H1 (cell line): ENCODE data around the gene S100A10.

Experiments
- CHD7 ChIP-seq: fragments of 300-600 bp; sonication (generic); IDR thresholded peaks from 2 replicates; pipeline ENCODE4 v1.7.1; 2012; ENCODE audit warnings: low read length, moderate library complexity, mild to moderate bottlenecking, inconsistent platforms; ENCODE audit not compliant: insufficient replicate concordance
- CTCF ChIP-seq, 3 experiments: IDR thresholded peaks; 1 replicate in 2 of 3; 2 replicates in 1 of 3; pipeline versions ENCODE4 v1.5.1 to v1.6.1; 2011; ENCODE audit warnings: low read length in 3 of 3, mild to moderate bottlenecking in 3 of 3, inconsistent platforms in 2 of 3, low read depth in 1 of 3, moderate library complexity in 1 of 3; ENCODE audit not compliant: insufficient read depth in 1 of 3; ENCODE audit errors: control extremely low read depth in 1 of 3
- EZH2 ChIP-seq: fragments of 200-600 bp; sonication (generic); IDR thresholded peaks from 2 replicates; pipeline ENCODE4 v1.7.1; 2012; ENCODE audit warnings: low read depth, mild to moderate bottlenecking, moderate library complexity, low read length, inconsistent platforms; ENCODE audit not compliant: severe bottlenecking
- HDAC2 ChIP-seq, 2 experiments: fragments of 300-600 bp in 1 of 2; sonication (generic) in 1 of 2; IDR thresholded peaks; 2 replicates each; pipeline ENCODE4 v1.6.1; 2011 to 2012; ENCODE audit warnings: low read depth in 2 of 2, low read length in 2 of 2, mild to moderate bottlenecking in 2 of 2, moderate library complexity in 2 of 2, borderline replicate concordance in 1 of 2, inconsistent platforms in 1 of 2
- KDM5A ChIP-seq: fragments of 200-600 bp; IDR thresholded peaks from 2 replicates; pipeline ENCODE4 v1.7.1; 2012; ENCODE audit warnings: mild to moderate bottlenecking, low read length, inconsistent platforms, mixed read lengths
- POLR2A ChIP-seq, 2 experiments: IDR thresholded peaks; 1 replicate in 1 of 2; 2 replicates in 1 of 2; pipeline ENCODE4 v1.6.1; 2011; ENCODE audit warnings: low read depth in 2 of 2, low read length in 2 of 2, mild to moderate bottlenecking in 2 of 2; ENCODE audit errors: control extremely low read depth in 1 of 2
- SRF ChIP-seq: IDR thresholded peaks from 2 replicates; pipeline ENCODE4 v1.6.1; 2011; ENCODE audit warnings: mild to moderate bottlenecking, low read depth, low read length, moderate library complexity
- TBP ChIP-seq: IDR thresholded peaks from 2 replicates; pipeline ENCODE4 v1.6.1; 2011; ENCODE audit warnings: low read depth, low read length, improper control_type of control experiment
- ZNF274 ChIP-seq: IDR thresholded peaks from 2 replicates; pipeline ENCODE4 v1.7.0; 2012; ENCODE audit warnings: low read length, borderline replicate concordance; ENCODE audit errors: extremely low read depth

GRCh38 chr1:151963288-151963687, 30.4 kb downstream of the S100A10 start:
- TF ChIP-seq TBP (no peak), CHD7 (no peak), KDM5A (no peak), EZH2 (no peak), CTCF (IDR thresholded peaks at IDR 0.05; ENCODE audit: control extremely low read depth in 1 of 3, insufficient read depth in 1 of 3, low read depth in 1 of 3, low read length in 3 of 3) (no peak), ZNF274 (no peak), POLR2A (IDR thresholded peaks at IDR 0.05; ENCODE audit: control extremely low read depth in 1 of 2, low read depth in 2 of 2, low read length in 2 of 2) (no peak), SRF (no peak), HDAC2 (IDR thresholded peaks at IDR 0.05; ENCODE audit: borderline replicate concordance in 1 of 2, low read depth in 2 of 2, low read length in 2 of 2) (no peak)
